OCI-LY7 (cell line): ENCODE results near the gene UBA3. TPM values are rescaled to one million over a fixed set of nuclear protein-coding genes. Genes with fewer than 3 reads are reported as not detected.

Experiments used
- BruUV-seq: library from RNA; stranded (reverse); fragments of 400-500 nt; replicated peaks from 2 replicates; lab custom pipeline; 2021; lab: Mats Ljungman, UMichigan
- CTCF ChIA-PET: fragments of 300-600 bp; sonication (Branson Sonifier 250); formaldehyde crosslinking; loops from one replicate; lab custom pipeline; 2022; ENCODE audit warnings: antibody characterized with exemption; ENCODE audit not compliant: unreplicated experiment; lab: Charles Lee
- POLR2A ChIA-PET: fragments of 300-600 bp; sonication (Branson Sonifier 250); formaldehyde crosslinking; loops from one replicate; lab custom pipeline; 2022; ENCODE audit warnings: antibody characterized with exemption; lab: Charles Lee
- DNase-seq: peaks from one replicate; pipeline ENCODE4 v3.0.0-alpha.2; 2015; ENCODE audit warnings: low spot score
- H2AFZ ChIP-seq: fragments of 200-600 bp; sonication (generic), shearing (Covaris generic); 2 replicates; pipeline ENCODE4 v1.6.1; 2014; ENCODE audit warnings: mild to moderate bottlenecking, antibody characterized with exemption, low read length, moderate library complexity
- H3K27ac ChIP-seq: fragments of 200-600 bp; sonication (generic); 2 replicates; pipeline ENCODE4 v1.5.1; 2014; ENCODE audit warnings: mixed run types, low read depth, mild to moderate bottlenecking, moderate library complexity, low read length, inconsistent platforms; ENCODE audit not compliant: poor library complexity, severe bottlenecking
- H3K36me3 ChIP-seq: fragments of 200-600 bp; sonication (generic); 2 replicates; pipeline ENCODE4 v1.6.1; 2014; ENCODE audit warnings: mild to moderate bottlenecking, antibody characterized with exemption, low read length, moderate library complexity, mixed read lengths; ENCODE audit not compliant: insufficient read depth
- H3K4me1 ChIP-seq: fragments of 200-600 bp; sonication (generic); 2 replicates; pipeline ENCODE4 v1.5.1; 2014; ENCODE audit warnings: mild to moderate bottlenecking, low read length; ENCODE audit not compliant: insufficient read depth, poor library complexity, severe bottlenecking
- H3K4me2 ChIP-seq: fragments of 200-600 bp; sonication (generic); 2 replicates; pipeline ENCODE4 v1.6.1; 2014; ENCODE audit warnings: mild to moderate bottlenecking, low read length
- H3K4me3 ChIP-seq: fragments of 200-600 bp; sonication (generic); 2 replicates; pipeline ENCODE4 v1.5.1; 2014; ENCODE audit warnings: mild to moderate bottlenecking, low read depth, low read length; ENCODE audit not compliant: poor library complexity, severe bottlenecking
- H3K79me2 ChIP-seq: fragments of 200-600 bp; sonication (generic); 2 replicates; pipeline ENCODE4 v1.6.1; 2016; ENCODE audit warnings: low read depth, mild to moderate bottlenecking, low read length, moderate library complexity, mixed read lengths; ENCODE audit not compliant: insufficient read depth
- H3K9me2 ChIP-seq: fragments of 200-600 bp; sonication (generic); 2 replicates; pipeline ENCODE4 v1.6.1; 2016; ENCODE audit warnings: mild to moderate bottlenecking, low read length, mixed read lengths; ENCODE audit not compliant: insufficient read depth
- H3K9me3 ChIP-seq: fragments of 200-600 bp; sonication (generic); 2 replicates; pipeline ENCODE4 v1.6.1; 2014; ENCODE audit warnings: mild to moderate bottlenecking, mixed run types, low read length, mixed read lengths
- H4K20me1 ChIP-seq: fragments of 200-600 bp; sonication (generic); 2 replicates; pipeline ENCODE4 v1.6.1; 2014; ENCODE audit warnings: mild to moderate bottlenecking, antibody characterized with exemption, low read length, moderate library complexity, mixed read lengths; ENCODE audit not compliant: insufficient read depth
- EZH2phosphoT487 ChIP-seq: fragments of 200-600 bp; sonication (generic); IDR thresholded peaks from 2 replicates; pipeline ENCODE4 v1.6.1; 2018; ENCODE audit warnings: low read depth, borderline replicate concordance, mild to moderate bottlenecking, mixed run types, antibody characterized with exemption, low read length, moderate library complexity, mixed read lengths
- intact Hi-C: fragments of 100-400 bp; cut with micrococcal nuclease; formaldehyde crosslinking; loops from one replicate; pipeline ENCODE4 v1.10.0; 2022; ENCODE audit not compliant: unreplicated experiment
- total RNA-seq, 2 experiments: library from RNA; depleted of rRNA in 1 of 2; stranded (reverse); fragments of >200 nt in 1 of 2; shearing (Covaris generic) in 1 of 2; gene quantifications; 2 replicates each; pipeline ENCODE4 v1.2.3, GENCODE V29; 2014 to 2022
- TF ChIP-seq, protein P1 (sequence below): fragments of 200-600 bp; sonication (generic); conservative IDR thresholded peaks from 2 replicates; pipeline ENCODE4 v1.5.1; 2014; ENCODE audit warnings: mild to moderate bottlenecking, antibody characterized with exemption, low read length, moderate library complexity, mixed read lengths

The UBA3 gene
- total RNA-seq, 2 experiments from 2014 or later = 70.2 to 78.8 TPM

GRCh38 chr3:69090021-69090420 is 9.9 kb upstream of the UBA3 start:
- Histone ChIP-seq H3K36me3 (0 out of 2 replicates have a peak, but pooled peaks cover 5% of the 10 kb centered on the region), H3K4me2 (no peak overlapping the region), H3K27ac (no peak overlapping the region), H3K4me3 (no peak overlapping the region), H3K9me2 (no peaks in the 10 kb centered on the region), H2AFZ (no peak overlapping the region), H3K9me3 (no peaks in the 10 kb centered on the region), H3K79me2 (peaks cover 36% of the 10 kb centered on the region; the same call in 1 of the 2 replicates), H4K20me1 (no peaks in the 10 kb centered on the region), H3K4me1 (peaks cover 50% of the 10 kb centered on the region)
- CTCF ChIA-PET = interaction anchor here (0.6 kb wide), 1 partner anchor 31 kb away, joined by 3 read pairs; no protein-coding TSS in a partner anchor
- TF ChIP-seq, protein P1, sequence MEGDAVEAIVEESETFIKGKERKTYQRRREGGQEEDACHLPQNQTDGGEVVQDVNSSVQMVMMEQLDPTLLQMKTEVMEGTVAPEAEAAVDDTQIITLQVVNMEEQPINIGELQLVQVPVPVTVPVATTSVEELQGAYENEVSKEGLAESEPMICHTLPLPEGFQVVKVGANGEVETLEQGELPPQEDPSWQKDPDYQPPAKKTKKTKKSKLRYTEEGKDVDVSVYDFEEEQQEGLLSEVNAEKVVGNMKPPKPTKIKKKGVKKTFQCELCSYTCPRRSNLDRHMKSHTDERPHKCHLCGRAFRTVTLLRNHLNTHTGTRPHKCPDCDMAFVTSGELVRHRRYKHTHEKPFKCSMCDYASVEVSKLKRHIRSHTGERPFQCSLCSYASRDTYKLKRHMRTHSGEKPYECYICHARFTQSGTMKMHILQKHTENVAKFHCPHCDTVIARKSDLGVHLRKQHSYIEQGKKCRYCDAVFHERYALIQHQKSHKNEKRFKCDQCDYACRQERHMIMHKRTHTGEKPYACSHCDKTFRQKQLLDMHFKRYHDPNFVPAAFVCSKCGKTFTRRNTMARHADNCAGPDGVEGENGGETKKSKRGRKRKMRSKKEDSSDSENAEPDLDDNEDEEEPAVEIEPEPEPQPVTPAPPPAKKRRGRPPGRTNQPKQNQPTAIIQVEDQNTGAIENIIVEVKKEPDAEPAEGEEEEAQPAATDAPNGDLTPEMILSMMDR = no peak
- no peak for TF ChIP-seq EZH2phosphoT487
- BruUV-seq = no TSS peak
- DNase-seq = no peak
- POLR2A ChIA-PET = no interaction called here
- intact Hi-C loops = no loop called here

- DNase-seq = no peak
- Histone ChIP-seq H4K20me1 (no peaks in the 10 kb centered on the region), H3K36me3 (no peaks in the 10 kb centered on the region), H3K4me2 (peak overlapping the region; percentile 23; the same call in 1 of the 2 replicates), H3K79me2 (peaks cover 27% of the 10 kb centered on the region; the same call in 1 of the 2 replicates), H3K27ac (no peak overlapping the region), H3K9me2 (no peaks in the 10 kb centered on the region), H3K4me1 (peaks cover 64% of the 10 kb centered on the region), H3K4me3 (no peak overlapping the region), H2AFZ (no peak overlapping the region), H3K9me3 (no peaks in the 10 kb centered on the region)
- POLR2A ChIA-PET = interaction anchor here (0.9 to 1.6 kb wide), 2 partner anchors 9 to 38 kb away, joined by 3 to 5 read pairs; no protein-coding TSS in a partner anchor
- TF ChIP-seq EZH2phosphoT487 = no peak
- TF ChIP-seq, protein P1 = no peak
- BruUV-seq = no TSS peak
- CTCF ChIA-PET = no interaction called here
- intact Hi-C loops = no loop called here
Measured at GRCh38 chr3:69088063-69088462, 7.9 kb upstream of the UBA3 start.
